Nephron progenitor cell (in vitro differentiated cells): Measurements from ENCODE around the gene TNRC6C.

Source experiments
- DNase-seq: peaks from one replicate; pipeline ENCODE4 v3.0.0; 2021
- H3K27ac Mint-ChIP-seq: 2 replicates; pipeline ENCODE4 v1.8.0; 2021; ENCODE audit warnings: mild to moderate bottlenecking, moderate library complexity, mixed read lengths
- H3K27me3 Mint-ChIP-seq: 2 replicates; pipeline ENCODE4 v1.8.0; 2021; ENCODE audit warnings: mild to moderate bottlenecking, low read depth, mixed read lengths; ENCODE audit not compliant: poor library complexity
- H3K36me3 Mint-ChIP-seq: 2 replicates; pipeline ENCODE4 v1.8.0; 2021; ENCODE audit warnings: low read depth, mixed read lengths
- H3K4me1 Mint-ChIP-seq: 2 replicates; pipeline ENCODE4 v1.8.0; 2021; ENCODE audit warnings: mixed read lengths
- H3K4me3 Mint-ChIP-seq: 2 replicates; pipeline ENCODE4 v1.8.0; 2021; ENCODE audit warnings: mild to moderate bottlenecking, moderate library complexity, mixed read lengths
- H3K9me3 Mint-ChIP-seq: 2 replicates; pipeline ENCODE4 v1.8.0; 2021; ENCODE audit warnings: mild to moderate bottlenecking, moderate library complexity, mixed read lengths
- TF ChIP-seq, protein P1 (sequence below): fragments of 200-600 bp; sonication (generic); IDR thresholded peaks from 2 replicates; pipeline ENCODE4 v1.5.0; 2021; ENCODE audit warnings: antibody characterized with exemption

Gene TNRC6C

DNA sequence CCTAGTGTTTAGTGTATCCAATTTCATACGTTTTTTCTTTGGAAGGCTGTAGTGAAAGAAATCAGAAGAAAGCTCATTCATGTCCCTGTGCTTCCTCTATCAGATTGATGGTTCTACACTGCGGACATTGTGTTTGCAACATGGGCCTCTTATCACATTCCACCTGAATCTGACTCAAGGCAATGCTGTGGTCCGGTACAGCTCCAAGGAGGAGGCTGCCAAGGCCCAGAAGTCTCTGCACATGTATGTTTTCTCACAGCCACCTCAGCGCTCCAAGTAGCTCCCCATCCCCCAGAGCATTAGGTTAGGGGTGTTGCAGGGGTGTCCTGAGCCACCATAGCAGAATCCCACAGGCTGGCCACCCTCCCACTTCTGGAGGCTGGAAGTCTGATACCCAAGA lies 144.8 kb downstream of the TNRC6C start:
- Mint-ChIP-seq H3K4me3 (no peak overlapping the region), H3K9me3 (peaks cover 31% of the 10 kb centered on the region), H3K36me3 (peaks cover 81% of the 10 kb centered on the region), H3K4me1 (peaks cover 5% of the 10 kb centered on the region), H3K27ac (no peak overlapping the region), H3K27me3 (no peaks in the 10 kb centered on the region)
- TF ChIP-seq, protein P1, sequence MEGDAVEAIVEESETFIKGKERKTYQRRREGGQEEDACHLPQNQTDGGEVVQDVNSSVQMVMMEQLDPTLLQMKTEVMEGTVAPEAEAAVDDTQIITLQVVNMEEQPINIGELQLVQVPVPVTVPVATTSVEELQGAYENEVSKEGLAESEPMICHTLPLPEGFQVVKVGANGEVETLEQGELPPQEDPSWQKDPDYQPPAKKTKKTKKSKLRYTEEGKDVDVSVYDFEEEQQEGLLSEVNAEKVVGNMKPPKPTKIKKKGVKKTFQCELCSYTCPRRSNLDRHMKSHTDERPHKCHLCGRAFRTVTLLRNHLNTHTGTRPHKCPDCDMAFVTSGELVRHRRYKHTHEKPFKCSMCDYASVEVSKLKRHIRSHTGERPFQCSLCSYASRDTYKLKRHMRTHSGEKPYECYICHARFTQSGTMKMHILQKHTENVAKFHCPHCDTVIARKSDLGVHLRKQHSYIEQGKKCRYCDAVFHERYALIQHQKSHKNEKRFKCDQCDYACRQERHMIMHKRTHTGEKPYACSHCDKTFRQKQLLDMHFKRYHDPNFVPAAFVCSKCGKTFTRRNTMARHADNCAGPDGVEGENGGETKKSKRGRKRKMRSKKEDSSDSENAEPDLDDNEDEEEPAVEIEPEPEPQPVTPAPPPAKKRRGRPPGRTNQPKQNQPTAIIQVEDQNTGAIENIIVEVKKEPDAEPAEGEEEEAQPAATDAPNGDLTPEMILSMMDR, result no peak
- DNase-seq, result no peak

GRCh38 chr17:78104540-78104941 lies 146.0 kb downstream of the TNRC6C start:
- no peak for DNase-seq
- TF ChIP-seq, protein P1, result no peak
- peaks cover 75% of the 10 kb centered on the region for H3K36me3 Mint-ChIP-seq
- H3K4me1 Mint-ChIP-seq, result peaks cover 9% of the 10 kb centered on the region
- no peaks in the 10 kb centered on the region for H3K27me3 Mint-ChIP-seq
- no peak overlapping the region for H3K27ac Mint-ChIP-seq
- H3K9me3 Mint-ChIP-seq, result peaks cover 22% of the 10 kb centered on the region
- H3K4me3 Mint-ChIP-seq, result no peak overlapping the region

DNA sequence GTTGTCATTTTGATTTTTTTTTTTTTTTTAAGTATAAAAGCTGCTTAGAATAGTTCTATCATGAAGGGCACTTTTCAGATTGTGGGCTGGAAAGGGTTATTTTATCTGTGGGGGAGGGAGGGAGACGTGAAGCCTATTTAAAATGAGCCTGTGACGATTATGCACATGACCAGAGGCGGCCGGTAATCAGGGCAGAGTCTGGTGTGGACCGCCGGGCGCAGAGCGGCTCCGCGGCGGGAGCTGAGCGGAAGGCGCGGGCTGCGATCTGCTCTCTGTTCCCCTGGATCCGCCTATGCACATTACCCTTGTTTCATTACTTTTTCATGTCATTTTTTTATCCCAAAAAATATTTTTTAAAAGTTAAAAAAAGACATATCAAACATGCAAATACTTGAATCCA lies 146.6 kb downstream of the TNRC6C start:
- Mint-ChIP-seq H3K36me3 (peaks cover 72% of the 10 kb centered on the region), H3K4me1 (peaks cover 10% of the 10 kb centered on the region), H3K4me3 (no peak overlapping the region), H3K27me3 (no peaks in the 10 kb centered on the region), H3K9me3 (peaks cover 16% of the 10 kb centered on the region), H3K27ac (no peak overlapping the region)
- TF ChIP-seq, protein P1, result no peak
- DNase-seq, result no peak

DNA sequence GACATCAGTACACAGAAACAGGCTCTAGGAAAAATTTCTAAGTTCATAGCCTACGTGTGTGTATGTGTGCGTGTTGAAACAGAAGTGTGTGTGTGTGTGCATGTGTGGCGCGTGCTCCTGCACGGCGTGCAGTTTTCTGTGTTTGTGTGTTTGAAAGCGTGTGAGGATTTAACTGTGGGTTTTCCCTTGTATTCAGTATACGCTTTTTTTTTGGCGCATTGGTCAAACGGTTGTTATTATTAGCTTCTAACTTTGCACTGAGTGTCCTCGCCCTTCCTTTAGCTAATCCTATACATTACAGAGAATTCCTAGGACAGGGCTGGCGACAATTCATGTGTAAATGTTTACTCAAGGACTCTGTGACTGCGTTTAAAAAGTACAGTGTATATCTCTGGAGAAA lies 147.0 kb downstream of the TNRC6C start:
- peaks cover 15% of the 10 kb centered on the region for H3K4me1 Mint-ChIP-seq
- no peak overlapping the region for H3K27ac Mint-ChIP-seq
- TF ChIP-seq, protein P1, result no peak
- peaks cover 12% of the 10 kb centered on the region for H3K9me3 Mint-ChIP-seq
- DNase-seq, result no peak
- H3K4me3 Mint-ChIP-seq, result no peak overlapping the region
- peaks cover 71% of the 10 kb centered on the region for H3K36me3 Mint-ChIP-seq
- H3K27me3 Mint-ChIP-seq, result no peaks in the 10 kb centered on the region

- H3K4me3 Mint-ChIP-seq, result no peak overlapping the region
- TF ChIP-seq, protein P1, result no peak
- no peak for DNase-seq
- peaks cover 7% of the 10 kb centered on the region for H3K9me3 Mint-ChIP-seq
- H3K36me3 Mint-ChIP-seq, result peaks cover 71% of the 10 kb centered on the region
- peak overlapping the region; percentile 92 for H3K27ac Mint-ChIP-seq
- peaks cover 18% of the 10 kb centered on the region for H3K4me1 Mint-ChIP-seq
- H3K27me3 Mint-ChIP-seq, result no peaks in the 10 kb centered on the region
These were observed 147.7 kb downstream of the TNRC6C start for GRCh38 chr17:78106211-78106610.

DNA sequence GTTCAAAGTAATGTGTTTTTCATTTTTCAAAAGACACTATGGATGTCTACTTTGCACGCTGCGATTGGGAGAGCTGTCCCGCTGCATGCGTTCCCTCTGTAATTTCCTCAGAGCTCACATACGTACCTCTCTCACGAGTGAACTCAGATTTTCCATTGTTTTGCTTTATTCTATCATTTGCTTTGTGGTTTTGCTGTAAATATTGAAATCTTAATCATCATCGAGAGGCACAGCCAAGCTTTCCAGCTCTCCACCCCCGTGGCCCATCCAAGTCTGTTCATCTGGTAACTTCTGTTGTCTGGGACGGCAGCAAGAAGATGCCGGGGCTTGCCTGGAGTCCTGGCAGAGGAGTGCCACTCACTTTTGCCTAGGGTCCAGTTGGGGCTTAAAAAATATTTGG lies 149.0 kb downstream of the TNRC6C start:
- no peaks in the 10 kb centered on the region for H3K27me3 Mint-ChIP-seq
- no peak overlapping the region for H3K4me3 Mint-ChIP-seq
- peaks cover 20% of the 10 kb centered on the region for H3K4me1 Mint-ChIP-seq
- H3K9me3 Mint-ChIP-seq, result no peaks in the 10 kb centered on the region
- H3K27ac Mint-ChIP-seq, result peak overlapping the region; percentile 58
- DNase-seq, result no peak
- TF ChIP-seq, protein P1, result no peak
- peaks cover 61% of the 10 kb centered on the region for H3K36me3 Mint-ChIP-seq
